Peyer's patch (tissue), 4 donors: ENCODE measurements around the gene TPRG1L. TPM values are rescaled to one million over a fixed set of nuclear protein-coding genes. Genes with fewer than 3 reads are reported as not detected.

ENCODE experiments used
- DNase-seq, 3 donors: peaks; one replicate each; pipeline ENCODE4 v3.0.0-alpha.2; 2017 to 2019
- H3K27ac ChIP-seq, 4 donors: fragments of 200-600 bp; sonication (generic); one replicate each; pipeline ENCODE4 v1.5.1; 2016 to 2019
- H3K27me3 ChIP-seq, 2 donors: fragments of 200-600 bp; sonication (generic); one replicate each; pipeline ENCODE4 v1.5.1; 2019
- H3K36me3 ChIP-seq, 3 donors: fragments of 200-600 bp; sonication (generic); one replicate each; pipeline ENCODE4 v1.5.1; 2016 to 2019
- H3K4me1 ChIP-seq, 4 donors: fragments of 200-600 bp; sonication (generic); one replicate each; pipeline ENCODE4 v1.5.1; 2016 to 2019
- H3K4me3 ChIP-seq, 4 donors: fragments of 200-600 bp; sonication (generic); 1 replicate in 3 of 4; 2 replicates in 1 of 4; pipeline ENCODE4 v1.5.1; 2016 to 2019; ENCODE audit warnings: mild to moderate bottlenecking in 1 of 4
- H3K9me3 ChIP-seq, 4 donors: fragments of 200-600 bp; sonication (generic); one replicate each; pipeline ENCODE4 v1.5.1; 2016 to 2019; ENCODE audit warnings: mild to moderate bottlenecking in 1 of 4
- POLR2A ChIP-seq, 2 donors: fragments of 450-650 bp; IDR thresholded peaks; one replicate each; pipeline ENCODE4 v1.5.1; 2017; ENCODE audit warnings: antibody characterized with exemption in 2 of 2, mild to moderate bottlenecking in 2 of 2, moderate library complexity in 2 of 2
- total RNA-seq, 4 donors: library from RNA; depleted of rRNA; stranded (reverse); fragments of >200 nt; gene quantifications; one replicate each; pipeline ENCODE4 v1.1.0, GENCODE V29; 2016
- TF ChIP-seq, protein P1 (sequence below), 6 experiments: fragments of 450-650 bp in 4 of 6; fragments of 200-600 bp in 2 of 6; sonication (generic) in 1 of 6; IDR thresholded peaks; one replicate each; pipeline ENCODE4 v1.5.1; 2017 to 2019; ENCODE audit warnings: antibody characterized with exemption in 6 of 6, mild to moderate bottlenecking in 3 of 6, moderate library complexity in 1 of 6

Gene TPRG1L
- total RNA-seq, 4 donors from 2014 or later = 16.5 to 93.9 (median 71.3) TPM

DNA sequence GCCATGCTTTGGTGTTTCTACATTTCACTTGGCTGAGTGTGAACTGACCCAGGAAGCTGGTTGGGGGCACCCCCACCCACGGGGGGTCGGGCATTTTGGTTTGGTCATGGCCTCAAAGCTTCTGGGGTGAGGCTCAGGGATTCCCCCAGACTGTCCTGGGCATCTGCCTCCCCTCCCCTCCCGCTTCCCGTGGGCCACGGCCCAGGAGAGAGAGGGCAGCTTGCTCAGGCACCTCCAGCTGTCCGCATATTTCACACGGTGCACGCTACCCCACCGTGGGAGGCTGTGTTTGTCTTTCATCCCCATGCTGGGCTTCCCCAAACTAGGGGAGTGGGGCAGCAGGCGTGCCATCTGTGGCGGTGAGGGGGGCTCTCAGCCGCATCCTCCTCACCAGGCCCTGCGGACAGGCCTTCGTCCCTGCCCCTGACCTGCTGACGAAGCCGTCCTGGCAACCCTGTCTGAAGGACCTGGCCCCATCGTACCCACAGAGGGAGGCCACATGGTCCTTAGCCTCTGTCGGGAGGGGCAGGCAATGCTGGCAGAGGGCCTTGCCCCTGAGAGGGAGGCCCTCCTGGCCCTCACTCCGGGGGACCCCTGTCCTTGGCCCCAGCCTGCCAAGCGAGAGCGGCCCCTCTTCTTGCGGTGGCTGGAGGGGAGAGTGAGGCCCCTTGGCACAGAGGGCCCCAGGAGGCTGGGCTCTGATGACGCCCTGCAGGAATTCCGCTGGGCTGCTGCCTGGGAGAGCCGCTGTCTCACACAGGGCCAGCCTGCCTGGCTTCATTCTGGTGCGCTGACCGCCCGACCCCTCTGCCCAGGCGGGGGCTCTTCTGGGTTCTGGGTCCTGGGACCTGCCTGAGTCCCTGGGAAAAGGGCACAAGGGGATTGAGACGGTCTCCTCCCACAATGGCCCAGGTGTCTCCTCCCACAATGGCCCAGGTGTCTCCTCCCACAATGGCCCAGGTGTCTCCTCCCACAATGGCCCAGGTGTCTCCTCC lies 49.6 kb downstream of the TPRG1L start:
- no peak for TF ChIP-seq POLR2A (IDR thresholded peaks at IDR 0.05)
- TF ChIP-seq, protein P1, sequence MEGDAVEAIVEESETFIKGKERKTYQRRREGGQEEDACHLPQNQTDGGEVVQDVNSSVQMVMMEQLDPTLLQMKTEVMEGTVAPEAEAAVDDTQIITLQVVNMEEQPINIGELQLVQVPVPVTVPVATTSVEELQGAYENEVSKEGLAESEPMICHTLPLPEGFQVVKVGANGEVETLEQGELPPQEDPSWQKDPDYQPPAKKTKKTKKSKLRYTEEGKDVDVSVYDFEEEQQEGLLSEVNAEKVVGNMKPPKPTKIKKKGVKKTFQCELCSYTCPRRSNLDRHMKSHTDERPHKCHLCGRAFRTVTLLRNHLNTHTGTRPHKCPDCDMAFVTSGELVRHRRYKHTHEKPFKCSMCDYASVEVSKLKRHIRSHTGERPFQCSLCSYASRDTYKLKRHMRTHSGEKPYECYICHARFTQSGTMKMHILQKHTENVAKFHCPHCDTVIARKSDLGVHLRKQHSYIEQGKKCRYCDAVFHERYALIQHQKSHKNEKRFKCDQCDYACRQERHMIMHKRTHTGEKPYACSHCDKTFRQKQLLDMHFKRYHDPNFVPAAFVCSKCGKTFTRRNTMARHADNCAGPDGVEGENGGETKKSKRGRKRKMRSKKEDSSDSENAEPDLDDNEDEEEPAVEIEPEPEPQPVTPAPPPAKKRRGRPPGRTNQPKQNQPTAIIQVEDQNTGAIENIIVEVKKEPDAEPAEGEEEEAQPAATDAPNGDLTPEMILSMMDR (IDR thresholded peaks at IDR 0.05) = no peak
- Histone ChIP-seq H3K27me3 (no peaks in the 10 kb centered on the region), H3K36me3 (no peaks in the 10 kb centered on the region), H3K4me1 (peaks cover 0 to 20% (median 0%) of the 10 kb centered on the region in 4 donors), H3K9me3 (no peaks in the 10 kb centered on the region), H3K27ac (no peak overlapping the region), H3K4me3 (peak overlapping the region in 2 of 4 donors; percentile 26 to 35)
- DNase-seq = no peak

- no peak for DNase-seq
- Histone ChIP-seq H3K27me3 (no peaks in the 10 kb centered on the region), H3K4me1 (peaks cover 0 to 20% (median 0%) of the 10 kb centered on the region in 4 donors), H3K4me3 (no peak overlapping the region), H3K9me3 (no peaks in the 10 kb centered on the region), H3K27ac (no peak overlapping the region), H3K36me3 (no peaks in the 10 kb centered on the region)
- no peak for TF ChIP-seq POLR2A (IDR thresholded peaks at IDR 0.05)
- TF ChIP-seq, protein P1 (IDR thresholded peaks at IDR 0.05) = no peak
Measured at GRCh38 chr1:3675436-3675835, 50.6 kb downstream of the TPRG1L start.

DNA sequence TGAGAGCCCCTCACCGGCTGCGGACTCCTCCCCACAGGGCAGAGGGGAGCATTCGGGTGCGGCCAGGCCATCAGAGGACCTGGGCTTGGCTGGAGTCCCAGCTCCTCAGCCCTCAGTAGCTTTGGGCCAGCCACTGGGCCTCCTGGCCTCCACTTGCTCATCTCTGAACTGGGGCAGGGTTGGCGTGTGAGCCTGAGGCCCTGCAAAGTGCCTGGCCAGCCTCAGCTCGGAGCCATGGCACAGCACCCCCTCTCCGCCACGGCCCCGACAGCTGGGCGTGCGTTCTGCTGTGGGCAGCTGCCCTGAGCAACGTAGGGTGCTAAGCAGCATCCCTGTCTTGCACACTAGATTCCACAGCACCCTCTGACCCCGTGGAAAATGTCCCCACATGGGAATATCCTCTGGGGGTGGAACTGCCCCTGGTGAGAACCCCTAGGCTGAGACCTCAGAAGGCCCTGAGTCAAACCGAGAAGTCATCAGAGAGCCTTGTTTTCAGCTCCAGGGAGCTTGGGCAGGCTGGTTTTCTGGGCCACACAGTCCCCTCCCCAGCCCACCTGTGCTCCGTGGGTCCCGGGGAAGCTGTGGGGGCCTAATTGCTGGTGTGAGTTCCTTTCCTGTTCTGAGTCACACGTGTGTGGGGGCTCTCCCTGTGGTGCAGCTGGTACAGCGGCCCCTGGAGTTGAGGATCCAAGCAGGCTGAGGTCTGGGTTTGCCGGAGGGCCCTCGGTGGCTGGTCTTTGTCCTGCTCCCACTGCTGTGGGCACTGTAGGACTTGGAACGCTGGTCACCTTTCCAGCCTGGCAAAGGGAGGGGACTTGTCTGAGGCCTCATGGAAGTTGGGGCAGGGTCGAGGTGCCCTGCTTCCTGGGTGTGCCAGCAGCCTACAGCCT lies 52.0 kb downstream of the TPRG1L start:
- peak in 2 of 3 donors; percentile 68 to 69 for DNase-seq
- Histone ChIP-seq H3K36me3 (no peaks in the 10 kb centered on the region), H3K27ac (peak overlapping the region in 1 of 4 donors; percentile 65), H3K27me3 (no peaks in the 10 kb centered on the region), H3K4me3 (no peak overlapping the region), H3K4me1 (peaks cover 0 to 20% (median 0%) of the 10 kb centered on the region in 4 donors), H3K9me3 (no peaks in the 10 kb centered on the region)
- no peak for TF ChIP-seq POLR2A (IDR thresholded peaks at IDR 0.05)
- TF ChIP-seq, protein P1 (IDR thresholded peaks at IDR 0.05) = no peak

- Histone ChIP-seq H3K4me3 (no peak overlapping the region), H3K36me3 (no peaks in the 10 kb centered on the region), H3K9me3 (no peaks in the 10 kb centered on the region), H3K27ac (peak overlapping the region in 1 of 4 donors; percentile 65), H3K27me3 (no peaks in the 10 kb centered on the region), H3K4me1 (peaks cover 0 to 20% (median 0%) of the 10 kb centered on the region in 4 donors)
- DNase-seq = peak in 1 of 3 donors; percentile 33
- no peak for TF ChIP-seq POLR2A (IDR thresholded peaks at IDR 0.05)
- TF ChIP-seq, protein P1 (IDR thresholded peaks at IDR 0.05) = no peak
Measured at GRCh38 chr1:3677484-3677883, 52.7 kb downstream of the TPRG1L start.

DNA sequence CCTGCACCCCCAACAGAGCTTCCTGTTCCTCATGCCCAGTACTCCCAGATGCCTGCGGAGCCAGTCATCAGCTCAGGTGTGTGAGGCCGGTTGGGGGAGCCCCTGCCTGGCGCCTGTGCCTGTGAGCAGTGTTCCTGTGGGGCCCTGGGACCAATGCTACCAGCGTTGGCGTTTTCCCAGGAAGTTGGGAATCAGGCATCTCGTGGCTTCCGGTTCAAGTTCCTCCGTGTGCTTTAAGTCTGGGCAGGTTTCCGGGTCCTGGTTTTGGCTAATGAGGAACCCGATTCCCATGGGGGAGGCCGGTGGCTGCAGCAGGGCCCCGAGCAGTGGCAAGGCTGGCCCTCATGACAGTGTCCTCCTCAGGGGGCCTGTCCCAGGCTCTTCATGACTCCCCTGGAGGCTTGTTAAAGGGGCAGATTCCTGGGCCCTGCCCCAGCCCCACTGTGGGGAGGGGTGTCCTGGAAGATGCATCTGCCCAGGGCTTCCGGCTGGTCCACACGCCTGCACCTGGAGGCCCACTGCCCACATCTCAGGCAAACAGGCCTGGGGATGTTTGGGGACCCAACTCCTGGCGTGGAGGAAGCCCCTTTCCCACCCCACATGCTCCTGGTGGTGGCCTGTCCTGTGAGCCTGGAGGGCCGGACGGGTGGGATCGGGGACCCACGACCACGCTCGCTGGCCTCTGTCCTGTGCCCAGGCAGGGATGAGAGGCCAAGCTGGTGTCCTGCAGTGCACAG lies 53.7 kb downstream of the TPRG1L start:
- H3K36me3 ChIP-seq = no peaks in the 10 kb centered on the region
- H3K4me3 ChIP-seq = no peak overlapping the region
- TF ChIP-seq, protein P1 (IDR thresholded peaks at IDR 0.05) = no peak
- TF ChIP-seq POLR2A (IDR thresholded peaks at IDR 0.05) = no peak
- no peaks in the 10 kb centered on the region for H3K27me3 ChIP-seq
- H3K9me3 ChIP-seq = no peaks in the 10 kb centered on the region
- peak overlapping the region in 1 of 4 donors; percentile 1 for H3K27ac ChIP-seq
- peaks cover 0 to 20% (median 0%) of the 10 kb centered on the region in 4 donors for H3K4me1 ChIP-seq
- peak in 1 of 3 donors; percentile 45 for DNase-seq
